ENCODE measurements around the gene MGAT4B.

DNA sequence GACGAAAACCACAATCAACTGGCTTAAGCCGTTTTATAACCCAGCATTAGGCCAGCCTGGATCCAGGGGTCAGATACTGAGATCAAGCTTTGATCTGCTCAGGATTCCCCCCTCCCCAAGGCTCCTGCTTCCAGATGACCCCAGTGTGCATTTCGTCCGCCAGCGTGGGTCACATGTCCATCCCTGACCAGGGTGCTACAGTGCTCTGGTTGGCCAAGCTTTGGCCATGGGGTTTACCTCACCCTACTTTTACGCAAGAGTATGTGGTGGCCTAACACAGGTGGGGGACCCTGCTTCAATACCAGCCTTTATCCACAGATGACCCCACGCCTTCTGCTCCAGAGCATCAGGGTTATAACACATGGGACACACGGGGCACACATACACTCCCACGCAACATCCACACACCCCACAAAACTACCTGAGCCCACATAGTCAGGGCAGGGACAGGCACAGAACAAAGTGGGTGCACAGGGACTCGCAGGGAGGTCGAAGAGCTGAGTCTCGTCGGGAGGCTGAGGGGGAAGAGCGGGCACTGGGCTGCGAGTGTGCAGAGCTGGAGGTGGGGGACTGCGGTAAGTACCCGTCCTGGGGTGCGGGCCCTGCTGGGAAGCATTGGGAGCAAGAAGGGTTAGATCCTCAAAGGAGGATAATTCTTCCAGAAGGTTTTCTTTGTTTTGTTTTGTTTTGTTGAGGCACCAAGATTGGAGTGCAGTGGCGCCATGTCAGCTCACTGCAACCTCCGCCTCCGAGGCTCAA is 9.0 kb upstream of the MGAT4B start:
- TF ChIP-seq CTCF (conservative IDR thresholded peaks at IDR 0.05) = no peak
- no peak for TF ChIP-seq ZFX (IDR thresholded peaks at IDR 0.05)
